Nasal cavity respiratory epithelium epithelial cell of viscerocranial mucosa (primary cell): Measurements from ENCODE around the gene LHCGR. TPM values are rescaled to one million over a fixed set of nuclear protein-coding genes. Genes with fewer than 3 reads are reported as not detected.

Experiments used
- total RNA-seq: library from RNA; depleted of rRNA; stranded (reverse); fragments of >200 nt; gene quantifications from 2 replicates; pipeline ENCODE4 v1.2.3, GENCODE V29; 2014

LHCGR gene
- not detected in 2 replicates for total RNA-seq

GRCh38 chr2:48755473-48755872 lies at the start of gene LHCGR:
LHCGR (minus strand) TSS chr2:48755724; CDS start chr2:48755671, 53 bp downstream.

Other genes with a start within 250 kb of the LHCGR start
- gene STON1, start 225.6 kb downstream of the LHCGR start, total RNA-seq, result 0.34 and 0.50 TPM in 2 replicates
- gene GTF2A1L, start 137.9 kb downstream of the LHCGR start, total RNA-seq, result 0.07 TPM in 1 of 2 replicates, not detected in the other